HCT116 (cell line): ENCODE data around the gene F7. TPM values are rescaled to one million over a fixed set of nuclear protein-coding genes. Genes with fewer than 3 reads are reported as not detected.

ENCODE experiments used
- ATAC-seq: fragments of 200-7000 bp; cut with Tn5 transposase; 2 replicates; pipeline ENCODE4 v1.9.1; 2020; ENCODE audit warnings: mild to moderate bottlenecking, moderate library complexity
- BruUV-seq: library from RNA; stranded (reverse); fragments of 400-500 nt; replicated peaks from 2 replicates; lab custom pipeline; 2021; lab: Mats Ljungman, UMichigan
- CTCF ChIA-PET: fragments of 300-600 bp; sonication (Branson Sonifier 250); formaldehyde crosslinking; loops from one replicate; lab custom pipeline; 2021; ENCODE audit warnings: antibody characterized with exemption; lab: Charles Lee
- POLR2A ChIA-PET: fragments of 300-600, 350-600 bp; sonication (Branson Sonifier 250); formaldehyde crosslinking; loops from one replicate; lab custom pipeline; 2021; ENCODE audit warnings: antibody characterized with exemption; lab: Charles Lee
- RAD21 ChIA-PET, 2 experiments: fragments of 300-600 bp; sonication (Branson Sonifier 250); formaldehyde crosslinking; loops; one replicate each; lab custom pipeline; 2023; ENCODE audit warnings: low total read pairs in 2 of 2; ENCODE audit not compliant: uncharacterized antibody in 2 of 2, unreplicated experiment in 2 of 2, low non-redundant PET in 1 of 2; lab: Charles Lee
- DNase-seq: peaks from one replicate; pipeline ENCODE4 v3.0.0-alpha.2; 2010; ENCODE audit warnings: low read depth, low spot score
- H2AFZ ChIP-seq: fragments of 200-600 bp; shearing (Covaris generic), sonication (generic); 2 replicates; pipeline ENCODE4 v1.6.1; 2017; ENCODE audit warnings: low read depth, mixed run types, mixed read lengths, antibody characterized with exemption, low read length; ENCODE audit not compliant: poor library complexity, severe bottlenecking
- H3K27ac ChIP-seq: 2 replicates; pipeline ENCODE4 v1.5.1; 2012; ENCODE audit warnings: low read depth, low read length
- H3K27me3 ChIP-seq: fragments of 200-600 bp; sonication (generic); 2 replicates; pipeline ENCODE4 v1.6.1; 2016; ENCODE audit warnings: mixed run types, low read length, mixed read lengths; ENCODE audit not compliant: insufficient read depth
- H3K36me3 ChIP-seq, 2 experiments: fragments of 200-500 bp in 1 of 2; fragments of 200-600 bp in 1 of 2; sonication (Bioruptor generic) in 1 of 2; sonication (generic) in 1 of 2; 2 replicates each; pipeline versions ENCODE4 v1.5.1 to v1.6.1; 2014 to 2016; ENCODE audit warnings: low read length in 2 of 2, inconsistent platforms in 1 of 2, mixed read lengths in 1 of 2, mixed run types in 1 of 2; ENCODE audit not compliant: insufficient read depth in 2 of 2, control insufficient read depth in 1 of 2
- H3K4me1 ChIP-seq, 2 experiments: fragments of 200-600 bp in 1 of 2; sonication (generic) in 1 of 2; 2 replicates each; pipeline versions ENCODE4 v1.5.1 to v1.6.1; 2012 to 2017; ENCODE audit warnings: low read length in 2 of 2, inconsistent platforms in 1 of 2, mild to moderate bottlenecking in 1 of 2, mixed read lengths in 1 of 2, mixed run types in 1 of 2, moderate library complexity in 1 of 2; ENCODE audit not compliant: insufficient read depth in 2 of 2, control insufficient read depth in 1 of 2
- H3K4me2 ChIP-seq: fragments of 200-600 bp; sonication (generic); 2 replicates; pipeline ENCODE4 v1.6.1; 2017; ENCODE audit warnings: mixed run types, low read length, mixed read lengths
- H3K4me3 ChIP-seq, 2 experiments: fragments of 200-600 bp in 1 of 2; sonication (generic) in 1 of 2; replicated peaks in 1 of 2; 2 replicates each; pipeline ENCODE4 v1.5.1; 2011 to 2016; ENCODE audit warnings: low read length in 2 of 2, control low read depth in 1 of 2, low read depth in 1 of 2, mild to moderate bottlenecking in 1 of 2, mixed read lengths in 1 of 2, mixed run types in 1 of 2
- H3K79me2 ChIP-seq: fragments of 200-600 bp; sonication (generic); 2 replicates; pipeline ENCODE4 v1.6.1; 2017; ENCODE audit warnings: mild to moderate bottlenecking, mixed run types, low read length, moderate library complexity, mixed read lengths; ENCODE audit not compliant: insufficient read depth
- H3K9ac ChIP-seq: fragments of 200-600 bp; sonication (generic); 2 replicates; pipeline ENCODE4 v1.6.1; 2016; ENCODE audit warnings: low read length, mixed read lengths
- H3K9me2 ChIP-seq: fragments of 200-600 bp; sonication (generic), shearing (Covaris generic); 2 replicates; pipeline ENCODE4 v1.6.1; 2017; ENCODE audit warnings: mixed run types, mild to moderate bottlenecking, moderate library complexity; ENCODE audit not compliant: insufficient read depth
- H3K9me3 ChIP-seq, 2 experiments: fragments of 200-500 bp in 1 of 2; fragments of 200-600 bp in 1 of 2; sonication (Bioruptor generic) in 1 of 2; sonication (generic) in 1 of 2; 2 replicates each; pipeline ENCODE4 v1.6.1; 2014 to 2017; ENCODE audit warnings: low read length in 2 of 2, mixed read lengths in 2 of 2, inconsistent platforms in 1 of 2, low read depth in 1 of 2, mild to moderate bottlenecking in 1 of 2, mixed run types in 1 of 2, moderate library complexity in 1 of 2; ENCODE audit not compliant: control insufficient read depth in 1 of 2, insufficient read depth in 1 of 2
- H4K20me1 ChIP-seq: fragments of 200-600 bp; sonication (generic), shearing (Covaris generic); 2 replicates; pipeline ENCODE4 v1.6.1; 2017; ENCODE audit warnings: mixed run types, mild to moderate bottlenecking, moderate library complexity; ENCODE audit not compliant: insufficient read depth
- CBX3 ChIP-seq: IDR thresholded peaks from 2 replicates; pipeline ENCODE4 v1.6.1; 2012; ENCODE audit warnings: low read depth
- CEBPB ChIP-seq: IDR thresholded peaks from 2 replicates; pipeline ENCODE4 v1.6.1; 2012; ENCODE audit warnings: low read depth
- ELF1 ChIP-seq: IDR thresholded peaks from 2 replicates; pipeline ENCODE4 v1.6.1; 2012; ENCODE audit warnings: low read depth, borderline replicate concordance
- EZH2 ChIP-seq: fragments of 200-600 bp; sonication (generic); IDR thresholded peaks from 2 replicates; pipeline ENCODE4 v1.6.1; 2017; ENCODE audit warnings: antibody characterized with exemption, mixed run types
- EZH2phosphoT487 ChIP-seq: fragments of 200-600 bp; IDR thresholded peaks from 2 replicates; pipeline ENCODE4 v1.6.1; 2018; ENCODE audit warnings: antibody characterized with exemption, borderline replicate concordance
- FOSL1 ChIP-seq: IDR thresholded peaks from 2 replicates; pipeline ENCODE4 v1.6.1; 2012; ENCODE audit warnings: low read depth
- JUND ChIP-seq: IDR thresholded peaks from 2 replicates; pipeline ENCODE4 v1.6.1; 2012
- POLR2AphosphoS5 ChIP-seq: IDR thresholded peaks from 2 replicates; pipeline ENCODE4 v1.6.1; 2011; ENCODE audit warnings: mild to moderate bottlenecking, low read depth, low read length, moderate library complexity
- SIN3A ChIP-seq: IDR thresholded peaks from 2 replicates; pipeline ENCODE4 v1.6.1; 2012; ENCODE audit warnings: low read depth
- SP1 ChIP-seq: IDR thresholded peaks from 2 replicates; pipeline ENCODE4 v1.6.1; 2012; ENCODE audit warnings: low read depth
- SRF ChIP-seq: IDR thresholded peaks from 2 replicates; pipeline ENCODE4 v1.6.1; 2012; ENCODE audit warnings: low read depth
- TCF7L2 ChIP-seq: IDR thresholded peaks from 2 replicates; pipeline ENCODE4 v1.7.0; 2011; ENCODE audit warnings: borderline replicate concordance, inconsistent platforms; ENCODE audit not compliant: insufficient read depth, insufficient read length; ENCODE audit errors: extremely low read depth
- YY1 ChIP-seq: IDR thresholded peaks from 2 replicates; pipeline ENCODE4 v1.6.1; 2011; ENCODE audit warnings: low read length, low read depth, moderate library complexity, mild to moderate bottlenecking; ENCODE audit not compliant: insufficient replicate concordance; ENCODE audit errors: extremely low read depth
- ZNF274 ChIP-seq: fragments of 200-500 bp; sonication (Bioruptor generic); IDR thresholded peaks from 2 replicates; pipeline ENCODE4 v1.6.1; 2014; ENCODE audit warnings: mild to moderate bottlenecking, low read depth, low read length, inconsistent platforms
- intact Hi-C: fragments of 100-400 bp; cut with micrococcal nuclease; formaldehyde crosslinking; loops from 2 replicates; pipeline ENCODE4 v1.10.0; 2022
- total RNA-seq: library from RNA; stranded (reverse); gene quantifications from one replicate; pipeline ENCODE4 v1.2.1, GENCODE V29; 2021; ENCODE audit not compliant: unreplicated experiment
- TF ChIP-seq, protein P1 (sequence below), 3 experiments: fragments of 200-600 bp in 1 of 3; sonication (generic) in 1 of 3; IDR thresholded peaks in 2 of 3; conservative IDR thresholded peaks in 1 of 3; 2 replicates each; pipeline ENCODE4 v1.5.1; 2012 to 2017; ENCODE audit warnings: low read depth in 2 of 3, low read length in 2 of 3, antibody characterized with exemption in 1 of 3, borderline replicate concordance in 1 of 3, control low read depth in 1 of 3, mild to moderate bottlenecking in 1 of 3, mixed read lengths in 1 of 3, mixed run types in 1 of 3, moderate library complexity in 1 of 3; ENCODE audit not compliant: insufficient read depth in 1 of 3
- TF ChIP-seq, protein P2 (sequence below): IDR thresholded peaks from 2 replicates; pipeline ENCODE4 v1.6.1; 2011; ENCODE audit warnings: mild to moderate bottlenecking, low read length, moderate library complexity; ENCODE audit not compliant: insufficient replicate concordance; ENCODE audit errors: extremely low read depth

Gene F7
- total RNA-seq, 1 experiment from 2014 or later: not detected

DNA sequence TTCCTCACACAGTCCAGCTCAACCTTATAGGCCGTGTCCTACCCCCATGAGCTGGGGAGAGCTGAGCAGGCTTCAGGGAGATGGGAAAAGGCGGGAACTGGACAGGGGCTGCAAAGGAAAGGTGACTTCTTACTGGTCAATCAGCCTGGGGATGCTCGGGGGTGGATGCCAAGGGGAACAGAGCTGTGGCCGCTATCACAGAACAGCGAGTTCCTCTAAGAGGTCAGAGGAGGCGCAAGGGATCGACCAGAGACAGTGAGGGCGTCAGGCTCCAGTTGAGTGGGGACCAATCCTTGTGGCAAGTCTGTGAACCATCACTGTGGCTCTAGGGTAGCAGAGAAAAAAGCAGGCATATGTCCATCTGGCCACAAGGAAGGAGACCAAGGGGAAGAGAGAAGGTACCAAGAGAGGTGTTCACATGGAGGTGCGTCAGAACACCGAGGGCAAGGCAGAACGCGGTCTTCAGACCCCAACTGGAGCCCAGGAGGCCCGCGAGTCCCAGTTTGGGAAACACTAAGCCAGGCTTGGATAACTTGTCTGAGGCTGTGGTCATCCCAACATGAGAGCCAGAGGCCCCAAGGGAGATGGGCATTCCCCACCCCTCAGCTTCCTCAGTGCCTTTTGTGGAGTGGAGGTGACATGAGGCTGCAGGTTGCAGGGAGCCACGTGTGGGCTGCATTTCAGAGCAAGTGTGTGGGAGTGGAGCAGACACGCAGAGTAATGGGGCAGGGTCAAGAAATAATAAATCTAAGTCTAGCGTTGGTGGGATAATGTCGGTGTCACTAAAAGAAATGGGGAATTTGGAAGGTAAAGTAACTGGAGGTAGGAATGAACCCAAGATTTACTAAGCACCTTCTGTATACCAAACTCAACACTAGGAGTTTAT lies 20.9 kb downstream of the F7 start (continued):
- TF ChIP-seq, protein P1, sequence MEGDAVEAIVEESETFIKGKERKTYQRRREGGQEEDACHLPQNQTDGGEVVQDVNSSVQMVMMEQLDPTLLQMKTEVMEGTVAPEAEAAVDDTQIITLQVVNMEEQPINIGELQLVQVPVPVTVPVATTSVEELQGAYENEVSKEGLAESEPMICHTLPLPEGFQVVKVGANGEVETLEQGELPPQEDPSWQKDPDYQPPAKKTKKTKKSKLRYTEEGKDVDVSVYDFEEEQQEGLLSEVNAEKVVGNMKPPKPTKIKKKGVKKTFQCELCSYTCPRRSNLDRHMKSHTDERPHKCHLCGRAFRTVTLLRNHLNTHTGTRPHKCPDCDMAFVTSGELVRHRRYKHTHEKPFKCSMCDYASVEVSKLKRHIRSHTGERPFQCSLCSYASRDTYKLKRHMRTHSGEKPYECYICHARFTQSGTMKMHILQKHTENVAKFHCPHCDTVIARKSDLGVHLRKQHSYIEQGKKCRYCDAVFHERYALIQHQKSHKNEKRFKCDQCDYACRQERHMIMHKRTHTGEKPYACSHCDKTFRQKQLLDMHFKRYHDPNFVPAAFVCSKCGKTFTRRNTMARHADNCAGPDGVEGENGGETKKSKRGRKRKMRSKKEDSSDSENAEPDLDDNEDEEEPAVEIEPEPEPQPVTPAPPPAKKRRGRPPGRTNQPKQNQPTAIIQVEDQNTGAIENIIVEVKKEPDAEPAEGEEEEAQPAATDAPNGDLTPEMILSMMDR (IDR thresholded peaks at IDR 0.05 in 2 of 3, conservative IDR thresholded peaks at IDR 0.05 in 1 of 3; ENCODE audit: borderline replicate concordance in 1 of 3, insufficient read depth in 1 of 3, low read depth in 2 of 3, low read length in 2 of 3): no peak
- no peak for TF ChIP-seq CBX3
- no peak for TF ChIP-seq JUND

DNA sequence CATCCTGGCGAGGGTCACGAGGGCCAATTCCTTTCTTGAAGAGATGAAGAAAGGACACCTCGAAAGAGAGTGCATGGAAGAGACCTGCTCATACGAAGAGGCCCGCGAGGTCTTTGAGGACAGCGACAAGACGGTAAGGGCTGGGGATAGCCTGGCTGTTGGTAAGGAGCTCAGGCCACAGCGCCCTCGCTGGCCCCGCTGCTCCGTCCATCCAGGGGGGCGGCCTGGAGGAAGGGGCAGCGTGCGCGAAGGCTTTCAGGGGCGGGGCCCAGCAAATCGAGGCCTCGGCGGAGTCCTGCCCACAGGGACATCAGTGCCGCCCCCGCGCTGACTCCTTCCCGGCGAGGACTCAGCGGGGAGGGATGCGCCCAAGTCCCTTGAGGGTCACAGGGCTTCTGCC lies 23.9 kb downstream of the F7 start:
- Histone ChIP-seq H2AFZ (no peak overlapping the region), H3K9me3 (no peaks in the 10 kb centered on the region), H3K27me3 (peaks cover 14% of the 10 kb centered on the region; the same call in 1 of the 2 replicates), H3K9me2 (no peaks in the 10 kb centered on the region), H3K4me1 (no peaks in the 10 kb centered on the region), H3K36me3 (no peaks in the 10 kb centered on the region), H3K4me2 (no peak overlapping the region), H3K9ac (no peak overlapping the region), H3K4me3 (no peak overlapping the region), H4K20me1 (no peaks in the 10 kb centered on the region), H3K27ac (no peak overlapping the region), H3K79me2 (no peaks in the 10 kb centered on the region)
- TF ChIP-seq SP1 (no peak), EZH2phosphoT487 (no peak), JUND (no peak), SRF (no peak), YY1 (no peak), EZH2 (no peak), SIN3A (no peak), ZNF274 (no peak), ELF1 (no peak), CBX3 (no peak), CEBPB (no peak), TCF7L2 (no peak), FOSL1 (no peak), POLR2AphosphoS5 (no peak)
- TF ChIP-seq, protein P1 (IDR thresholded peaks at IDR 0.05 in 2 of 3, conservative IDR thresholded peaks at IDR 0.05 in 1 of 3; ENCODE audit: borderline replicate concordance in 1 of 3, insufficient read depth in 1 of 3, low read depth in 2 of 3, low read length in 2 of 3): no peak
- TF ChIP-seq, protein P2, sequence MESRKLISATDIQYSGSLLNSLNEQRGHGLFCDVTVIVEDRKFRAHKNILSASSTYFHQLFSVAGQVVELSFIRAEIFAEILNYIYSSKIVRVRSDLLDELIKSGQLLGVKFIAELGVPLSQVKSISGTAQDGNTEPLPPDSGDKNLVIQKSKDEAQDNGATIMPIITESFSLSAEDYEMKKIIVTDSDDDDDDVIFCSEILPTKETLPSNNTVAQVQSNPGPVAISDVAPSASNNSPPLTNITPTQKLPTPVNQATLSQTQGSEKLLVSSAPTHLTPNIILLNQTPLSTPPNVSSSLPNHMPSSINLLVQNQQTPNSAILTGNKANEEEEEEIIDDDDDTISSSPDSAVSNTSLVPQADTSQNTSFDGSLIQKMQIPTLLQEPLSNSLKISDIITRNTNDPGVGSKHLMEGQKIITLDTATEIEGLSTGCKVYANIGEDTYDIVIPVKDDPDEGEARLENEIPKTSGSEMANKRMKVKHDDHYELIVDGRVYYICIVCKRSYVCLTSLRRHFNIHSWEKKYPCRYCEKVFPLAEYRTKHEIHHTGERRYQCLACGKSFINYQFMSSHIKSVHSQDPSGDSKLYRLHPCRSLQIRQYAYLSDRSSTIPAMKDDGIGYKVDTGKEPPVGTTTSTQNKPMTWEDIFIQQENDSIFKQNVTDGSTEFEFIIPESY: no peak
- POLR2A ChIA-PET: interaction anchor here (0.6 kb wide), 1 partner anchor 165 kb away, joined by 4 read pairs; no protein-coding TSS in a partner anchor
- ATAC-seq (no peak), DNase-seq (no peak)
- no TSS peak for BruUV-seq
- intact Hi-C loops: no loop called here
- RAD21 ChIA-PET: no interaction called here
- CTCF ChIA-PET: no interaction called here
